NCI-H2171 (cell line): ENCODE data around the gene SYNJ2.

ENCODE experiments used
- DNase-seq: peaks from one replicate; lab custom pipeline; 2025; lab: John Stamatoyannopoulos, UW

The SYNJ2 gene

GRCh38 chr6:157982102-157982562 is 469 bp downstream of the SYNJ2 start:
- no peak for DNase-seq

GRCh38 chr6:157982563-157983405 is 1.1 kb downstream of the SYNJ2 start:
- DNase-seq = no peak

- DNase-seq = no peak
Observed at GRCh38 chr6:157983406-157984119, 1.9 kb downstream of the SYNJ2 start.

- no peak for DNase-seq
Observed at GRCh38 chr6:157984128-157984527, 2.5 kb downstream of the SYNJ2 start.

- DNase-seq = no peak
Observed at GRCh38 chr6:157984686-157985225, 3.1 kb downstream of the SYNJ2 start.

- no peak for DNase-seq
Observed at GRCh38 chr6:157985378-157986155, 3.9 kb downstream of the SYNJ2 start.

- no peak for DNase-seq
Observed at GRCh38 chr6:157987788-157988699, 6.4 kb downstream of the SYNJ2 start.

- DNase-seq = no peak
Observed at GRCh38 chr6:157988700-157989063, 7.0 kb downstream of the SYNJ2 start.

GRCh38 chr6:157989541-157990289 is 8.1 kb downstream of the SYNJ2 start:
- DNase-seq = peak; percentile 80

GRCh38 chr6:157990321-157991066 is 8.8 kb downstream of the SYNJ2 start:
- DNase-seq = peak; percentile 40

- no peak for DNase-seq
Observed at GRCh38 chr6:157991067-157991432, 9.4 kb downstream of the SYNJ2 start.

GRCh38 chr6:157993076-157993475 is 11.4 kb downstream of the SYNJ2 start:
- no peak for DNase-seq

GRCh38 chr6:157994125-157994795 is 12.6 kb downstream of the SYNJ2 start:
- no peak for DNase-seq

GRCh38 chr6:157995458-157995857 is 13.8 kb downstream of the SYNJ2 start:
- peak; percentile 83 for DNase-seq

GRCh38 chr6:157996201-157996712 is 14.6 kb downstream of the SYNJ2 start:
- DNase-seq = no peak

- DNase-seq = no peak
Observed at GRCh38 chr6:157996918-157997702, 15.4 kb downstream of the SYNJ2 start.

- DNase-seq = no peak
Observed at GRCh38 chr6:157997893-157998608, 16.4 kb downstream of the SYNJ2 start.
